Right ventricle myocardium inferior (tissue), 1 donor: ENCODE data around the gene VAT1L. TPM values are rescaled to one million over a fixed set of nuclear protein-coding genes. Genes with fewer than 3 reads are reported as not detected.

Experiments
- ATAC-seq: fragments of 200-7000 bp; cut with Tn5 transposase; one replicate; pipeline ENCODE4 v1.9.1; 2020; ENCODE audit warnings: mild to moderate bottlenecking, moderate library complexity
- DNase-seq: peaks from one replicate; pipeline ENCODE4 v3.0.0; 2021; ENCODE audit errors: missing footprints
- intact Hi-C: fragments of 100-400 bp; cut with DNase I; formaldehyde crosslinking; loops from one replicate; pipeline ENCODE4 v1.11.0; 2022
- total RNA-seq: library from RNA; stranded (reverse); fragmentation: NEBNext Ultra II Directional; extraction: Animal tissue kit (Norgen Biotek cat#: 25700); gene quantifications from one replicate; pipeline ENCODE4 v1.2.1, GENCODE V29; 2021
- donor health status: DM: no; HTN: yes; CAD: no; lungs with severe emphysema.

The VAT1L gene
- total RNA-seq, 1 donor from 2014 or later = 20.6 TPM

GRCh38 chr16:77822661-77823060 is 34.3 kb downstream of the VAT1L start:
- intact Hi-C loops = no loop called here
- ATAC-seq (no peak), DNase-seq (no peak)

- intact Hi-C loops = no loop called here
- no peak for DNase-seq
- no peak for ATAC-seq
Measured at GRCh38 chr16:77823067-77823466, 34.7 kb downstream of the VAT1L start.

DNA sequence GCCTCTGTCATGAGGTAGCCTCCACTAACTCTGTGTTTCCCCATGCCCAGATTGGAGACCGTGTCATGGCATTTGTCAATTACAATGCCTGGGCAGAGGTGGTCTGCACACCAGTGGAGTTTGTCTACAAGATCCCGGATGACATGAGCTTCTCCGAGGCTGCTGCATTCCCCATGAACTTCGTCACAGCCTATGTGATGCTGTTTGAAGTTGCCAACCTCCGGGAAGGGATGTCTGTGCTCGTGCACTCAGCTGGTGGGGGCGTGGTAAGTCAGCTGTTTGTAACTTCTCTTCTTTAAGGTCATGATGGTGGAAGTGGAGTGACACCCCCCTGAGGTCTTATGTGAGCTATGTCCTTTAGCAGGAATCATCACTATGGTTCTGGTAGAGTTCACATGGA is 36.8 kb downstream of the VAT1L start:
- intact Hi-C loops = no loop called here
- ATAC-seq (no peak), DNase-seq (no peak)

DNA sequence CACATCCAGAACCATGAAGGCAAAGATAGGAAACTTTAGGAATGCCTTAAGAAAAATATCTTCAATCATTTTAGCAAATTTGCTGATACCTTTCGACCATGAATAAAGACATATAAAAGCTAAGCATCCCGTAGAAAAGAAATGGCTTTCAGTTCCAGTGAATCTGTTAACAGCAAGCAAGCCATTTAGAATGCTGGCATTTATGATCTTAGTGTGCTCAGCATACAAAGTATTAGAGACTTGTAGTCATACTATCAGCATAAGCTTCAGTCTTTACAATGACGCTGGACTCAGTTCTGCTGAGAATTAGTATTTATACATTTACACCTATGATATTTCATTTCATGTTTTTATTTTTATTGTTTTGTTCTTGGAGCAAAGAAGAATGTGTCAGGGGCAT is 38.7 kb downstream of the VAT1L start:
- no peak for ATAC-seq
- intact Hi-C loops = no loop called here
- no peak for DNase-seq

DNA sequence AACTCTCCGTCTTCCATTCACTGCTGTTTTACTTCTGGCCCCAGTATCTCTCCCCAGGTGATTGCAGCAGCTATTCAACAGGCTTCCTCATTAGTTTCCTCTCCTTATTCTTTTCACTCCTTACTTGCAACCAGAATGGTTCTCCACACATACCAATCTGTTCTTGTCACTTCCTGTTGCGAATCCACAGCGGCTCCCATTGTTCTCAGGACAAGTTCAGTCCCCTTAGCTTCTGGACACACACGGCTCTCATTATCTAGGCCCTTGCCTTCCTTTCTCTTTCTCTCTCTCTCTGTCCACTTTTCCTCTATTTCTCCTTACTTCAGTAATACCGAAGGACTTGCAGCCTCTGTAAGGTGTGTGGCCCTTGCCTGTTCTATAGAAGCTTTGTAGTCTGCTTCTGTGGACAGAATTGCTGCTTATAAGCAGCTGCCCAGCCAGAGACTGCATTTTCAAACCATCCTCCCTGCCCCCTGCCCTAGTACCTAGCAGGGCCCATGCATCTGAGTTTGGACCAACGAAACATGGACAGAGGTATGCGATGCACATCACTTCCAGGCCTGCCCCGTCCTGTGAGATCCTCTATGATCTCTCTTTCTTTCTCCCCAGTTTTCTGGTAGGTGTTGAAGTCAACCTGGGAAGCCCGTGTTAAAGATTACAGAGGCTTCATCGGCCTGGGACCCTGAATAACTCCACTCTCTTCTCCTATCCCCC is 45.7 kb downstream of the VAT1L start:
- no peak for DNase-seq
- intact Hi-C loops = no loop called here
- no peak for ATAC-seq

DNA sequence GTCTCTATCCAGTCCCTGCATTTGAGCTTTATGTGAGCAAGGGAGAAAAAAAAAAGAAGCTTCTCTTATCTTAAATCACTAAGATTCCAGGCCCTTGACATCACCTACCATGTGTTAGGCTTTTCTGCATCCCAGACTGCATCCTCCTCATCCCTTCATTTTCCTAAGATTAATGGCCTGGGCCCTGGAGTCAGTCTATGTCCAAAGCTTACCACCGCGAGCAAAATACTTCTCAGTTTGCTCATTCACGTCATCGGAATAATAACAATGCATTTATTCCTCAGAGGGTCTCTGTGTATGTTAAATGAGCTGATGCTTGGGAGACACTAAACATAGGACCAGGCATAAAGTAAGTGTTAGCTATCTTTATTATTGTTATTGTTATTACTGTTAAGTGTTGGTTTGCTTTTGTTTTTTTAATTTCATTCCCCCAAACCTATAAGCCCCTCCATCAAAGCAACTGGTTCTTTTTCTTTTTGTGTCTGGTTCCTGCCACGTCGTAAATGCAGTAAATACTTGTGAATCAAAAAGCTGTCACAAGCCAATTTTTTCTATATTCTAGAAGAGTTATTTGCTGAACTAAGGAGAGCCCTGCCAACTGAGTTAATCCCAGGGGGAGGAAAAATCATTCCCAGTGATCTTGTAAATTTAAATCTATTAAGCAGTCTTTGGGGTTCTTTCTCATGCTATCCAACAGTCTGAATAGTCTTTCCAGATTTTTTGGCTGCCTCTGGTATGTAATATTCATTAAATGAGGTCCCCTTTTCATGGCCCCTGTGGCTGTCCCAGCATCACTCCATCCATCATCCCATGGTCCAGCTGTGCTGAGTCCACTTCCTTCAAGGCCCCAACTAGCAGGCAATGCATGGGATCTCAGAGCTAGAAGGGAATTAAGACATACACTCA is 46.5 kb downstream of the VAT1L start:
- intact Hi-C loops = no loop called here
- ATAC-seq = no peak
- DNase-seq = no peak

DNA sequence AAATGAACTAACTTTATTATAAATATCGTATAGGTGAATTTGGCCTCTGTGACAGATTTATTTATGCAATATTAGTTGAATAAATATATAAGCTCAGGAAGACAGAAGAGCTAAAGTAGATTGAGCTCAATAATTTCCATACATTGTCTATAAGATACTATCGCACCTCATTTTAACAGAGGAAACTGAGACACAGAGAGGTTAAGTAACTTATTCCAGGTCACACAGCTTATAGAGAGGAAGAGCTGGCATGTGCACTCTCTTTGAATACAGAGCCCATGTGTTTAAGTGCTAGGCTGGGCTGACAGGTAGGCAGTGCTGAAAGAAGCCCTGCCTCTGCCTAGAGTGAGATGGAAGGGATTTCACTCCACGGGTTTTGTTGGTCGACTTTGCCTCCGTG is 48.4 kb downstream of the VAT1L start:
- ATAC-seq (no peak), DNase-seq (no peak)
- intact Hi-C loops = no loop called here

DNA sequence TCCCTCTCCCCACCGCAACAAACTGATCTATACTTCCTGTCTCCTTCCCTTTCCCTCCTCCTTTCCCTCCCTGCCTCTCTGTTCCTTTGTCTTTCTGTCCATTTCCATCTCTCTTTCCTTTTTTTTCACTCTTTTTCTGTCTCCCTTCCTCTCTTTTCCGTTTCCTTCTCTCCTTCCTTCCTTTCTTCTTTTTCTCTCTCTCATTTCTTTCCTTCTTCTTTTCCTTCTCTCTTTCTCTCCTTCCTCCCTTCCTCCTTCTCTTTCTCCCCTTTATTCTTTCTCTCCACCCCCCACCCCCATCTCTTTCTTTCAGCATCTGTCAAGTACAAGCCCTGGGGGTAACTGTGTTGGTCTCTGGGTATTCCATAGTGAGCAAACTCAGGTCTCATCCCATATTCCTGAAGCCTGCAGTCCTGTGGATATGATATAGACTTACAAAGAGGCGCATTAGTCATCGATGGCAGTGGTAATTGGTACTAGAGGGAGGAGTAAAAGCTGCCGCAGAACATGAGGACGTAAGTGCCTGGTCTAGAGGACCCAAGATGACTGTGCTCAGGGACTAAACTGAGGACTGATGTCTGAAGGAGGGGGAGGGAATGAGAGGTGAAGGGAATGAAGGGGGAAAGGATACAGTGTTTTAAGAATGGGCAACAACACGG is 50.4 kb downstream of the VAT1L start:
- DNase-seq (no peak), ATAC-seq (no peak)
- intact Hi-C loops = no loop called here

GRCh38 chr16:77840093-77840492 is 51.7 kb downstream of the VAT1L start:
- intact Hi-C loops = loop anchor here (5.0 kb wide), 1 partner anchor 33 kb away; no protein-coding TSS in a partner anchor
- DNase-seq (no peak), ATAC-seq (no peak)

- DNase-seq (no peak), ATAC-seq (no peak)
- intact Hi-C loops = loop anchor here (5.0 kb wide), 1 partner anchor 34 kb away; no protein-coding TSS in a partner anchor
Measured at GRCh38 chr16:77840673-77841501, 52.5 kb downstream of the VAT1L start.

DNA sequence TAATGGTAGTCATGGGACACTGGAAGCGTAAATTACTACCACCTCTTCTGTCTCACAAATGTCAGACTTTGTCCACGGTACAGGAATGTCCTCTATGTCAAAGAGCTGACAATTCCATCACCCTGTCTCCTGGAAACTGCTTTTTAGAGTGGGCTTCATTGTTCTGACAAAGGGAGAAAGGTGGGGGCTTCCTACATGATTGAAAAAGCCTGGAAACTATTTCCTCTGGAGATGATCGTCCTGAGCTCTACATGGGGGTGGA is 53.1 kb downstream of the VAT1L start:
- no peak for DNase-seq
- intact Hi-C loops = loop anchor here (5.0 kb wide), 1 partner anchor 34 kb away; no protein-coding TSS in a partner anchor
- no peak for ATAC-seq

DNA sequence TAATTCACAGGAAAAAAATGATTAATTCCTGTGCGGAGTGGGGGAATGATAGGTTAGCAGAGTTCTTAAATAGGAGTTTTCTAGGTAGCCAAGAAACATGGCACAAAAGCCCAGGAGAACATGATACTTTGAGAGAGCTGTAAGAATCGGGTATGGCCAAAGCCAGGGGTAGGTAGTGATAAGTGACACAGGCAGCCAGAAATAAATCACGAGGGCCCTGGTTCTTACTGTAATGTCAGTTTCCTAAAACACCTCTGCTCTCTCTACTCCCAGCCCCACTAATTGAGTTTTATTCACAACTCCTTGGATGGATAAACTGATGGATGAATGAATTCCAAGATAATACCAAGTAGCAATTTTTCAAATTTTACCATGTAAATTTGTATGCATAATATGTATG is 54.1 kb downstream of the VAT1L start:
- intact Hi-C loops = loop anchor here (5.0 kb wide), 1 partner anchor 35 kb away; no protein-coding TSS in a partner anchor
- DNase-seq (no peak), ATAC-seq (peak; percentile 37)

- no peak for DNase-seq
- no peak for ATAC-seq
- intact Hi-C loops = loop anchor here (5.0 kb wide), 1 partner anchor 36 kb away; no protein-coding TSS in a partner anchor
Measured at GRCh38 chr16:77843405-77843804, 55.0 kb downstream of the VAT1L start.

DNA sequence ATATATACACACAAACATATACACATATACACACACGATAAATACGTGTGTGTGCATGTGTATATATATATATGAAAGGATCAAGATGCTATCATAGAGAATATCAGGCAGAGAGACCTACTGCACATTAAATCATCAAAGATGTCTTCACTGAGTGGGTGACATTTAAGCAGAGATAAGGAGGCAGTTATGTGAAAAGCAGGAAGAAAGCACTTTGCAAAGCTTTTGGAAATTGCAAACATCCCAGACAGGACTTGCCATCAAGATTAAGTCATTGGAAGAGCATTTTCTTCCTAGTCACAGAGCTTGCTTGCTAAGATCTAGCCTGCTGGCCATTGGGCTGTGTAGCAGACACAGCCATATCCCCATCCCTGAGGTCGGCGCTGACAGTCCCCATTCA is 56.4 kb downstream of the VAT1L start:
- ATAC-seq (no peak), DNase-seq (no peak)
- intact Hi-C loops = loop anchor here (5.0 kb wide), 1 partner anchor 38 kb away; no protein-coding TSS in a partner anchor

DNA sequence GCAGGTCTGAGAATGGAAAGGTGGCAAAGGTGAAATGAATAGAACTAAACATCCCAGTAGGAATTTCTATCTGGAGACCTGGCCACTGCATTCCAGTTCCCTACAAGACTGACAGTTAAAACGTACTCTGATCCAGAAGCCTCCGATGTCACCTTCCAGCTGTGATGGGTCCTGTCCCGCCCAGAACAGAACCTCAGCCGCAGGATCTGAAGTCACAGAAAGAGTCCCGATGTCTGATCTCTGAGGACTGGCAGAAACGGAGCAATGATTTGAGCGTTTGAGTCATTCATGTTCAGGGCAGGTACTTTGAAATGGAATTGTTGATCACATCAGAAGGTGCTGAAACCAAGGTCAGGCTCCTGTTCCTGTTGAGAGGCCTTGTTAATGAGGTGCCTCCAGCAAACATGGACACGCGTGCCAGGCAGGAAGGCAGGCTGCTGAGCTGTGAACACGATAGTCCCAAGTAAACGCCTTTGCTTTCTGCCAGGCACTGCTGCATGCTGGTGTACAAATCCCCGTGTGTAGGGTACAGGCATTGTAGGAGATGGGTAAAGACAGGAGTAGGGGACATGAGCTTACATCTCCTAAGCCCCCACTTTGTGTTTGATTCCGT is 61.4 kb downstream of the VAT1L start:
- DNase-seq = no peak
- ATAC-seq = peak; percentile 60
- intact Hi-C loops = no loop called here

DNA sequence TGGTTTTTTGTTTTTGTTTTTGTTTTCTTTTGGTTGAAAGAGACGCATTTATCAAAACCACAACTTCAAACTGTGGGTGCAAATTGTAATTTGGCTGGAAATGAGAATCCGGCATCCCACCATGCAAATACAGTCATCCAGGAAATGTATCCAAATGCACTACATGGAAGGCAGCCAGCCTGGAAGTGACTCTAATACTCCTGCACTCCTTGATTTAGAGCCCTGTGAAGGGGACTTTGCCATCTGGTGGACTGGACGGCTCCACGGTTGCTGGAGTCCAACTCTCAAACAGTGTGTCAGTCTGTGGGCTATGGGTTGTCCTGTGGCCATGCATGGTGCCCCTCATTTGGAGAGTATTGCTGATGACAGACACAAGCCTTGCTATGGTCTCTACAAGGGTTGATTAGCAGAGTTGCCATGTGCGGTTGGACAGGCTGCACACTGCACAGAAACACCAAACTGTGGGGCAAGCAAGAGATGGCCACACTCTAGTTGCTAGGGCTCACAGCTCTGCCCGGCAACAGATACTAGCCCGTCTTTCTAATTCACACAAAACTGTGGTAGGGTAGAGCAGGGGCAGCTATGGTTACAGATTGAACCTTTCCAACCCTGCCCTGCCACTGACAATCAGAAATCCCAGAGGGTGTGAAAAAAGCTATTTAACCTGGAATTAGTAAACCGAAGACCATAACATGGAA is 62.4 kb downstream of the VAT1L start:
- intact Hi-C loops = no loop called here
- ATAC-seq (no peak), DNase-seq (no peak)

GRCh38 chr16:77853161-77853560 is 64.8 kb downstream of the VAT1L start:
- DNase-seq (no peak), ATAC-seq (no peak)
- intact Hi-C loops = no loop called here
